DOHH2 (cell line): ENCODE measurements around the gene CCDC28B.

ENCODE experiments used
- H3F3A ChIP-seq: fragments of 200-600 bp; sonication (generic), shearing (Covaris generic); 2 replicates; pipeline ENCODE4 v1.6.0; 2016; ENCODE audit warnings: antibody characterized with exemption, mild to moderate bottlenecking; ENCODE audit not compliant: control insufficient read depth, insufficient read depth
- H3K27ac ChIP-seq: fragments of 200-600 bp; sonication (generic); 2 replicates; pipeline ENCODE4 v1.5.1; 2014; ENCODE audit warnings: low read depth, mild to moderate bottlenecking, low read length, moderate library complexity
- H3K27me3 ChIP-seq: fragments of 200-600 bp; sonication (generic); 2 replicates; pipeline ENCODE4 v1.6.1; 2014; ENCODE audit warnings: mild to moderate bottlenecking, low read length, mixed read lengths; ENCODE audit not compliant: control insufficient read depth
- H3K36me3 ChIP-seq: fragments of 200-600 bp; sonication (generic); 2 replicates; pipeline ENCODE4 v1.6.1; 2014; ENCODE audit warnings: mild to moderate bottlenecking, low read length, moderate library complexity, mixed read lengths; ENCODE audit not compliant: control insufficient read depth
- H3K4me1 ChIP-seq: fragments of 200-600 bp; sonication (generic); 2 replicates; pipeline ENCODE4 v1.6.1; 2014; ENCODE audit warnings: mild to moderate bottlenecking, low read length, mixed read lengths; ENCODE audit not compliant: control insufficient read depth
- H3K4me2 ChIP-seq: fragments of 200-600 bp; sonication (generic); 2 replicates; pipeline ENCODE4 v1.6.0; 2014; ENCODE audit warnings: mild to moderate bottlenecking, low read length, moderate library complexity
- H3K4me3 ChIP-seq: fragments of 200-600 bp; sonication (generic); 2 replicates; pipeline ENCODE4 v1.5.1; 2014; ENCODE audit warnings: mild to moderate bottlenecking, low read length, mixed read lengths
- H3K79me2 ChIP-seq: fragments of 200-600 bp; sonication (generic); 2 replicates; pipeline ENCODE4 v1.6.1; 2014; ENCODE audit warnings: mild to moderate bottlenecking, low read length, mixed read lengths; ENCODE audit not compliant: control insufficient read depth
- H3K9me2 ChIP-seq: fragments of 200-600 bp; sonication (generic); replicated peaks from 2 replicates; pipeline ENCODE4 v1.6.1; 2014; ENCODE audit warnings: mild to moderate bottlenecking, low read length, mixed read lengths; ENCODE audit not compliant: control insufficient read depth
- H3K9me3 ChIP-seq: fragments of 200-600 bp; sonication (generic); 2 replicates; pipeline ENCODE4 v1.6.1; 2014; ENCODE audit warnings: antibody characterized with exemption, low read length, mixed read lengths; ENCODE audit not compliant: control insufficient read depth, insufficient read depth
- H4K20me1 ChIP-seq: fragments of 200-600 bp; sonication (generic); 2 replicates; pipeline ENCODE4 v1.6.0; 2014; ENCODE audit warnings: low read depth, mild to moderate bottlenecking, antibody characterized with exemption, low read length, moderate library complexity; ENCODE audit not compliant: control insufficient read depth, insufficient read depth
- CTCF ChIP-seq: fragments of 200-600 bp; sonication (generic); IDR thresholded peaks from one replicate; pipeline ENCODE4 v1.5.1; 2014; ENCODE audit warnings: antibody characterized with exemption, mild to moderate bottlenecking, low read depth, low read length; ENCODE audit not compliant: poor library complexity, severe bottlenecking
- EZH2phosphoT487 ChIP-seq: fragments of 200-600 bp; sonication (generic); IDR thresholded peaks from 2 replicates; pipeline ENCODE4 v1.6.1; 2017; ENCODE audit warnings: borderline replicate concordance, mild to moderate bottlenecking, antibody characterized with exemption, low read length, moderate library complexity, mixed read lengths

The CCDC28B gene

GRCh38 chr1:32221980-32222755, 21.8 kb downstream of the CCDC28B start, which contains the start of the genes EIF3I and TMEM234:
Gene EIF3I (plus strand): TSS chr1:32222407. CDS start chr1:32222442, 35 bp downstream.
Gene TMEM234 (minus strand): TSS chr1:32222353. CDS start chr1:32222322, 31 bp downstream.
- Histone ChIP-seq H3K9me2 (no peaks in the 10 kb centered on the region), H4K20me1 (no peaks in the 10 kb centered on the region), H3K4me2 (peak within 1 kb of the TSS; percentile 76), H3K36me3 (peaks cover 38% of the 10 kb centered on the region), H3K9me3 (no peaks in the 10 kb centered on the region), H3K79me2 (peaks cover 42% of the 10 kb centered on the region), H3K27me3 (no peaks in the 10 kb centered on the region), H3K4me3 (peak within 1 kb of the TSS; percentile 99), H3K4me1 (peaks cover 30% of the 10 kb centered on the region), H3K27ac (peak within 1 kb of the TSS; percentile 46), H3F3A (0 out of 2 replicates have a peak, but pooled peaks cover 2% of the 10 kb centered on the region)
- TF ChIP-seq EZH2phosphoT487 (no peak), CTCF (no peak)

- Histone ChIP-seq H3K79me2 (peaks cover 42% of the 10 kb centered on the region), H3K4me3 (peak overlapping the region; percentile 99)
Measured at GRCh38 chr1:32223683-32224082, 23.3 kb downstream of the CCDC28B start.

GRCh38 chr1:32224285-32224684, 23.9 kb downstream of the CCDC28B start:
- no peaks in the 10 kb centered on the region for H3K27me3 ChIP-seq
- H3K4me2 ChIP-seq: peak overlapping the region; percentile 76; the same call in 1 of the 2 replicates
- 0 out of 2 replicates have a peak, but pooled peaks cover 2% of the 10 kb centered on the region for H3F3A ChIP-seq
- no peak overlapping the region for H3K27ac ChIP-seq
- no peaks in the 10 kb centered on the region for H4K20me1 ChIP-seq
- H3K9me2 ChIP-seq: no peaks in the 10 kb centered on the region
- no peak overlapping the region for H3K4me3 ChIP-seq
- H3K9me3 ChIP-seq: no peaks in the 10 kb centered on the region
- H3K79me2 ChIP-seq: peaks cover 42% of the 10 kb centered on the region
- TF ChIP-seq CTCF (no peak), EZH2phosphoT487 (no peak)
- H3K4me1 ChIP-seq: peaks cover 30% of the 10 kb centered on the region
- H3K36me3 ChIP-seq: peaks cover 58% of the 10 kb centered on the region

More at GRCh38 chr1:32223683-32224082, 23.3 kb downstream of the CCDC28B start:
- Histone ChIP-seq H3K36me3 (peaks cover 53% of the 10 kb centered on the region), H3K9me3 (no peaks in the 10 kb centered on the region), H3K4me2 (peak overlapping the region; percentile 76), H3K27ac (no peak overlapping the region), H3K27me3 (no peaks in the 10 kb centered on the region), H3K9me2 (no peaks in the 10 kb centered on the region), H3F3A (0 out of 2 replicates have a peak, but pooled peaks cover 2% of the 10 kb centered on the region), H3K4me1 (peaks cover 30% of the 10 kb centered on the region), H4K20me1 (no peaks in the 10 kb centered on the region)
- TF ChIP-seq CTCF (no peak), EZH2phosphoT487 (no peak)
